ENCODE data around the gene LRRC7.
"Not testable (repeated sequence)": the region's sequence is repeated elsewhere in the genome, so short reads cannot be mapped to it uniquely, and the experiment has no call there.

The LRRC7 gene

GRCh38 chr1:69911301-69911801 is 343.6 kb downstream of the LRRC7 start:
- DNase-seq, result no peak

DNA sequence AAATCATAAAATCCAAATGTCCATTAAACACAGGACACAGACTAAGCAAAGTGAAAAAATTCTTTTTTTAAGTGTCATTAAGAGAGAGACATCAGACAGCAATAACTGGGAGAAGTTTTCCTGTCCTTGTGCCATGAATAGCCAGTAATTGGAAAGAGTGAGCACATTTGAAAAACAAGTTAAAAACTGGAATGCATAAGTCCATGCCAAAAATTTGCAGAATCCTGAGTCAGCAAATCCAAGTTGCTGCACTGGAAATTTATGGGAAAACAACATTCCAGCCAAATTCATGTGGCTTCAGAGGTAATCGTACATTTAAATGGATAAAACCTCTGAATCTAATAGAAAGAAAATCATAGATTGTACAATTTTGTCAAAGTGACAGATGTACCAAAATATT is 346.3 kb downstream of the LRRC7 start:
- DNase-seq, result no peak

DNA sequence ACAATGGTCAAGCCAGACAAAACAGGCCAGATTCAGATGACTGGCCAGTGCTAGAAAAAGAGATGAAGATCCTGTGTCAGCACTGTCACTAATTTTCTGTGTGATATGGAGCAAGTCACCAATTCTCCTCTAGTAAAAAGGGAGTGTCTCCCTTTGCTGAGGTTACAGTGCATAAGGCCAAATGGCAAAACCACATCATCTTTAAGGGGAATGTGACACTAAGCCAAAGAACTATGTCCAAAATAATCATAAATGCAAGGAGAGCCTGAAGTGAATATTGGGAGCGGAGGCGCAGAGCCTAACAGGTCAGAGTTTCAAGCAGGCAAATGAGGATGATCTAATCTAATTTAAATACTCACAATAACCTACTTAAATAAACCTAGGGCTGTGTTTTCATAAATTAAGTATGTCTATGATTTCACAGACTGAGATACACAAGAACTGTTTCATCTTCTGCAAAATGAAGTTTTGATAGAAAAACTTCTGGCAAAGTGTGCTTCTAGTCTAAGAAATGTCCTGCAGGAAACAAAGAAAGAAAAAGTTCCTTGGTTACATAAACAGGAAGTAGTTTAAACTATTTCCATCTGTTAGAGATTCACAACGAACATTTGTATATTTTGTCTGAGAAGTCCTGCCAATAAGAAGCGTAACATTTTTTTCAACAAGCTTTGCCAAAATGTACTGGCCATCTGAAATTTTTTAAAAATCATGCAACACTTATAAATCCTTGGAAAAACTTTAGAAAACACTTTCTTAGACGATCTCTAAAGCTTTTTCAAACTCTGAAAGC is 347.4 kb downstream of the LRRC7 start:
- no peak for DNase-seq

- no peak for DNase-seq
Measured at GRCh38 chr1:69919129-69919921, 351.6 kb downstream of the LRRC7 start.

DNA sequence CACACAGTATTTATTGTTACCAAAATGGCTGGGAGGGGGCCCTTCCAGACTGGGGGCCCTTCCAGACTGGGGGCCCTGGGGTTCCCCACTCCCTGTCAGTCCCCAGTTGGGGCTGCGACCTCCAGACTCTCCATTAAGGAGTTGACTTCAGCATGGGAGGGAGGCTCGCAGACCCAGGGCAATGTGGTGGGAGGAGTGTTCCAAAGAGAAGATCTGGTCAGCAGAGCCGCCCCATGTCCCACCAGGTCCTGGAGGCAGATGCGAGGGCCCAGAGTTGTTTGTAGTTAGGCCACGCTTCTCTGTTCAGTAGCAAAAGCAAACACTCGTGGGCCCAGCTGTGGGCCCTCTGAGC is 352.2 kb downstream of the LRRC7 start:
- DNase-seq, result no peak

GRCh38 chr1:69920426-69920825 is 352.7 kb downstream of the LRRC7 start:
- DNase-seq, result no peak

DNA sequence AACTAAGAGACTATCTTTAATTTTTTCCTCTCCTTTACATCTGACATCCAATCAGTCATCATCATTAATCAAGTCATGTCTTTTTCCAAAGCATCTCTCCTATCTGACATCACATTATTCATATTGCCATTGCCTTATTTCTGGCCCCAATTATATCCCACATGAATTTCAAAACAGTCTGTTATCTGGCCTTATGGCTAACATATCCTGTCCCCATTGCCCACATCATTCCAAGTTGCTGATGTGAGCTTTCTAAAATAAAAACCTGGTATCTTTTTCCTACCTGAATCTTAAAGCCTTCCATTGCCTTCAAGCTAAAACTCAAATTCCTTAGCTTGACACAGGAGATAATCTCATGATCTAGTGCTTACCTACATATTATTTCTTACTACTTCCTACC is 353.8 kb downstream of the LRRC7 start:
- no peak for DNase-seq

- DNase-seq, result not testable (repeated sequence)
Measured at GRCh38 chr1:69928234-69928633, 360.5 kb downstream of the LRRC7 start.

GRCh38 chr1:69929308-69930057 is 361.8 kb downstream of the LRRC7 start:
- no peak for DNase-seq

DNA sequence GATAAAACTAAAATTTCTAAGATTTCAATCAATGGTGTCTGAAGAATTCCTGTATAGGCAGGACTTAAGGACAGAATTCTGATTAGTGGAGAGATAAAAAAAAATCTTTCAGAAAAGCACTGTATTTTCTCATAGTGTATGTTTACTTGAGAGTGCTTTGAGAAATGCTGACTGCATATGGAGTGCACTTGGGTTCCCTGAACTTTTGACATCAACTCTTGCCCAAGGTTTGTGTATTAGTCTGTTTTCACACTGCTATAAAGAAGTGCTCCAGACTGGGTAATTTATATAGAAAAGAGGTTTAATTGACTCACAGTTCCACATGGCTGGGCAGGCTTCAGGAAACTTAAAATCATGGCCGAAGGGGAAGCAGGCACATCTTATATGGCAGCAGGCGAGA is 362.7 kb downstream of the LRRC7 start:
- DNase-seq, result no peak

DNA sequence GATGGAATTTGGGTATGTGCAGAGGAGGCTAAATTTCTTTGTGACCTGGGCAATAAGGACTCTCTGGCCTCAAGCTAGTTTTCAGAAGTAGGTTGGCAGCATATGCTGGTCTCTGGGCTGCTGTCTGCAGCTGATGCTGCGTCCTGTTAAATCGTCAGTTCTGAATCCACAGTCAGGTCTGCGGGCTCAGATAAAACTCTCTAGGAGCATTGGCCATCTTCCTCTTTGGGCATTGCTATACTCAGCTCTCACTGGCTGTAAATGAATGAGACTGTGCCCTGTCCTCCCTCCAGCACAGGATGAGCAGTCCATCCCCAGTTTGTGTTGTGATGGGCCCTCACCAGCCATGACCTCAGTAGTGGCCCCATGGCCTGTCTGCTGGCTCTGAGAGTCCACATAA is 365.0 kb downstream of the LRRC7 start:
- DNase-seq, result no peak

GRCh38 chr1:69940231-69940630 is 372.5 kb downstream of the LRRC7 start:
- no peak for DNase-seq

DNA sequence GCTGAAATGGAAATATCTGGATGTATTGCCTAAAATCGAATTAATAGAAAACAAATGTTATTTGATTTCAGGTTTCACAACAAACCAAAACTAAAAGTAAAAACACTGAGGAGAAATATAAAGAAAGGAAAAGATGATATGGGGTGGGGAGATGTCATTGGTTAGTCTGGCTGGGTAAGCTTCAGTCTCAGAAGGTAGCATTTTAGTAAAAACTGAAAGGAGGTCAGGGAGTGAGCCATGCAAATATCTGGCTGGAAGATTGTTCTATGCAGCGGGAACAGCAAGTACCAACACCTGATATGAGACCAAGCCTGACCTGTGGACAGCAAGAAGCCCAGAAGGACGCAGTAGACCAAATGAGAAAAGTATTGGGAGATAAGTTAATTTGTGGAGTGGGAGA is 373.1 kb downstream of the LRRC7 start:
- no peak for DNase-seq

GRCh38 chr1:69943030-69943429 is 375.3 kb downstream of the LRRC7 start:
- DNase-seq, result no peak

DNA sequence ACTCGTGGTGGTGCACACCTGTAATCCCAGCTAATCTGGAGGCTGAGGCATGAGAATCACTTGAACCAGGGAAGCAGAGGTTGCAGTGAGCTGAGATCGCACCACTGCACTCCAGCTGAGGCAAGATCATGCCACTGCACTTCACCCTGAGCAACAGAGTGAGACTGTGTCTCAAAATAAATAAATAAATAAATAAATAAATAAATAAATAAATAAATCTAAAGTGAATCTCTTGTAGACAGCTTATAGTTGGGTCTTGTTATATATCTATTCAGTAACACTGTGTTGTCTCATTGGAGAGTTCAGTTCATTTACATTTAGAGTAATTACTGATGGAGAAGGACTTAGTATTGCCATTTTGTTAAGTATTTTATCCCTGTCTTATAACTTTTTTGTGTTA is 379.2 kb downstream of the LRRC7 start:
- no peak for DNase-seq

GRCh38 chr1:69947837-69948236 is 380.1 kb downstream of the LRRC7 start:
- no peak for DNase-seq

GRCh38 chr1:69952676-69953075 is 385.0 kb downstream of the LRRC7 start:
- DNase-seq, result no peak

DNA sequence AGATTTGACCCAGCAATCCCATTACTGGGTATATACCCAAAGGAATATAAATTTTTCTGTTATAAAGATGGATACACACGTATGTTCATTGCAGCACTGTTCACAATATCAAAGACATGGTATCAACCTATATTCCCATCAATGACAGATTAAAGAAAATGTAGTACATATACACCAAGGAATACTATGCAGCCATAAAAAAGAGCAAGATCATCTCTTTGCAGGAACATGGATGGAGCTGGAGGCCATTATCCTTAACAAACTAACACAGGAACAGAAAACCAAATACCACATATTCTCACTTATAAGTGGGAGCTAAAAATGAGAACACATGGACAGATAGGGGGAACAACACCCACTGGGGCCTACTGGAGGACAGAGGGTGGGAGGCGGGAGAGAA is 394.7 kb downstream of the LRRC7 start:
- not testable (repeated sequence) for DNase-seq

DNA sequence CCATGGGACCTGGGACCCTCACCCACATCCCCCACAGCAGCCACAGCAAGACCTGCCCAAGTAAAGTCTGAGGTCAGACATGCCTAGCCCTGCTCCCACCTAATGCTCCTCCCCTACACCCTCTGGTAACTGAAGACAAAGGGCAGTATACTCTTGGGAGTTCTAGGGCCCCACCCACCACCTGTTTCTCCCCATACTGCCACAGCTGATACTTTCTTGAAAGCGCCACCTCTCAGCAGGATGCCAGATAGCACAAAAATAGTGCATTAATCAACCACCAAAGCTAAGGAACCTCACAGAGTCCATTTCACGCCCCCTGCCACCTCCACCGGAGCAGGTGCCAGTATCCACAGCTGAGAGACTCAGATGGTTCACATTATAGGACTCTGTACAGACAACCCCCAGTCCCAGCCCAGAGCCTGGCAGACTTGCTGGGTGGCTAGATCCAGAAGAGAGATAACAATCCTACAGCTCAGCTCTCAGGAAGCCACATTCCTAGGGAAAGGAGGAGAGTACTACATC is 399.6 kb downstream of the LRRC7 start:
- DNase-seq, result no peak

DNA sequence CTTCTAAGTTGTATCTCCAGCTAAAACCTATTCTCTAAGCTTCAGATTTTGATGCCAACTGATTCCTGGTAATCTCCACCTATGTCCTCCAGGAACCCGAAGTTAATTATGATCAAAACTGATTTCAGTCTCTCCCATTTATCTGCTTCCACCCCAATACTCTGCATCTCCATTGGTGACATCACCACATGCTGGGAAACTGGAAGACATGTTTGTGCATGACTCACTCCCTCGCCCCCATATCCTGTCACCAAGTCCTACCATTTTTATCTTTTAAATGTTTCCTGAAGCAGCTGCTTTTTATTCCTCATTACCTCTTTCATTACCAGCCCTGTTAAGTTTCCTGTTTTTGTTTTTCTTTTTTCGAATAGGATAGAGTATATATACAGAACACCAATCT is 409.2 kb downstream of the LRRC7 start:
- no peak for DNase-seq

DNA sequence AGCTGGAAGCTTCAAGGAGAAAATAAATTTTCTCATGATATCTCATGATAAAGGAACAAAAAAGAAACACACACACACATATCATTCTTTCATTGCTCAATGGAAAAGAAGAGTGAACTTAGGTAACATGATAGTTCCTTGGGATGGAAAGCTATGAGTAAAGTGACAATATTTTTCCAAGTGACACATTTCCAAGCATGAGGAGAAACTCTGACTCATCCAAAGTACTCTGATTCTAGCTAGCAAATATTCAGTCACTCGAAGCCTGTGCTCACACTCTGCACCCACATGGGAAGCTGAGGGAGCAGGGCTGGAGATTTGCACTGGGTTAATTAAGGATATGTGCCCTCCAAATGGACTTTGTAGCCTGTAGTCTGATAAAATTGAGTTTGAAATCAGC is 415.3 kb downstream of the LRRC7 start:
- no peak for DNase-seq

GRCh38 chr1:69985376-69985775 is 417.7 kb downstream of the LRRC7 start:
- no peak for DNase-seq

- no peak for DNase-seq
Measured at GRCh38 chr1:69985901-69986439, 418.2 kb downstream of the LRRC7 start.
